DND-41 (cell line): ENCODE results near the gene ELAC2.

Experiments used
- CTCF ChIP-seq: IDR thresholded peaks from 2 replicates; pipeline ENCODE4 v1.5.1; 2012; ENCODE audit warnings: borderline replicate concordance, low read length, moderate library complexity, mild to moderate bottlenecking; ENCODE audit not compliant: poor library complexity, severe bottlenecking; ENCODE audit errors: extremely low read depth
- EZH2 ChIP-seq: IDR thresholded peaks from 3 replicates; pipeline ENCODE4 v1.6.1; 2012; ENCODE audit warnings: borderline replicate concordance, low read depth, mild to moderate bottlenecking, moderate library complexity, low read length, inconsistent platforms; ENCODE audit not compliant: severe bottlenecking

- TF ChIP-seq CTCF, result no peak
- no peak for TF ChIP-seq EZH2
Observed at GRCh38 chr17:12995896-12996295, 21.9 kb downstream of the ELAC2 start.
